ENCODE measurements around the gene IGFBP5. TPM values are rescaled to one million over a fixed set of nuclear protein-coding genes. Genes with fewer than 3 reads are reported as not detected.

The IGFBP5 gene
- total RNA-seq, 5 donors from 2014 or later (not counting 1 experiment from before 2014, with no cell fraction given): 3.3 to 6.6 (median 4.1) TPM; not detected in 2

- peaks cover 0 to 4% of the 10 kb centered on the region in 2 experiments for H3K4me1 ChIP-seq (ENCODE audit: control insufficient read depth in 1 of 2, extremely low read depth in 1 of 2, insufficient read depth in 2 of 2, low read length in 2 of 2)
- no peak overlapping the region for H3K4me3 Mint-ChIP-seq
- no peaks in the 10 kb centered on the region for H3K9me3 ChIP-seq
- CTCF ChIA-PET: interaction anchor here in 1 of 2 donors (0.9 kb wide), 1 partner anchor 21 kb away, joined by 3 read pairs; no protein-coding TSS in a partner anchor
- H3K36me3 ChIP-seq (ENCODE audit: control insufficient read depth in 2 of 2, extremely low read depth in 1 of 2, insufficient read depth in 1 of 2, low read length in 1 of 2): peaks cover 0 to 6% of the 10 kb centered on the region in 2 donors
- H3K27ac ChIP-seq (ENCODE audit: low read length): no peak overlapping the region
- ATAC-seq (replicated peaks in 1 of 4): no peak
- H3K9me3 Mint-ChIP-seq: no peaks in the 10 kb centered on the region
- peaks cover 0 to 12% (median 2%) of the 10 kb centered on the region in 3 donors for H3K4me1 Mint-ChIP-seq
- no peaks in the 10 kb centered on the region for H3K36me3 Mint-ChIP-seq
- H3K27ac Mint-ChIP-seq: no peak overlapping the region
- 48% methylated on average over 4 of the region's 4 CpGs for WGBS (ENCODE audit: insufficient coverage)
- H3K27me3 ChIP-seq (replicated peaks in 1 of 2; ENCODE audit: control insufficient read depth in 2 of 2, extremely low read depth in 1 of 2, insufficient read depth in 2 of 2, low read length in 1 of 2): peaks cover 0 to 16% of the 10 kb centered on the region in 2 experiments
- POLR2A ChIA-PET: no interaction called here
- no peak for DNase-seq
- H3K4me3 ChIP-seq (ENCODE audit: control insufficient read depth in 1 of 2, extremely low read depth in 1 of 2, low read length in 1 of 2): no peak overlapping the region
- H3K27me3 Mint-ChIP-seq: peaks cover 4 to 25% of the 10 kb centered on the region in 2 donors
Measured at GRCh38 chr2:216644842-216645635, 50.3 kb downstream of the IGFBP5 start.

GRCh38 chr2:216643986-216644659 lies 51.2 kb downstream of the IGFBP5 start:
- ChIA-PET POLR2A (no interaction called here), CTCF (interaction anchor here in 1 of 2 donors (0.9 kb wide), 1 partner anchor 22 kb away, joined by 3 read pairs; no protein-coding TSS in a partner anchor)
- DNase-seq: no peak
- Mint-ChIP-seq H3K4me3 (no peak overlapping the region), H3K9me3 (no peaks in the 10 kb centered on the region), H3K36me3 (no peaks in the 10 kb centered on the region), H3K27me3 (peaks cover 4 to 29% of the 10 kb centered on the region in 2 donors), H3K27ac (peak overlapping the region in 1 of 2 donors; percentile 31), H3K4me1 (peaks cover 0 to 12% (median 2%) of the 10 kb centered on the region in 3 donors)
- ATAC-seq (replicated peaks in 1 of 4): no peak
- H3K4me1 ChIP-seq (ENCODE audit: control insufficient read depth in 1 of 2, extremely low read depth in 1 of 2, insufficient read depth in 2 of 2, low read length in 2 of 2): peaks cover 0 to 4% of the 10 kb centered on the region in 2 experiments
- no peak overlapping the region for H3K27ac ChIP-seq (ENCODE audit: low read length)
- peaks cover 0 to 6% of the 10 kb centered on the region in 2 donors for H3K36me3 ChIP-seq (ENCODE audit: control insufficient read depth in 2 of 2, extremely low read depth in 1 of 2, insufficient read depth in 1 of 2, low read length in 1 of 2)
- no peaks in the 10 kb centered on the region for H3K9me3 ChIP-seq
- WGBS (ENCODE audit: insufficient coverage): 60% methylated on average over 3 of the region's 5 CpGs
- peaks cover 0 to 22% of the 10 kb centered on the region in 2 experiments for H3K27me3 ChIP-seq (replicated peaks in 1 of 2; ENCODE audit: control insufficient read depth in 2 of 2, extremely low read depth in 1 of 2, insufficient read depth in 2 of 2, low read length in 1 of 2)
- H3K4me3 ChIP-seq (ENCODE audit: control insufficient read depth in 1 of 2, extremely low read depth in 1 of 2, low read length in 1 of 2): no peak overlapping the region

GRCh38 chr2:216637472-216637871 lies 57.9 kb downstream of the IGFBP5 start:
- no peak overlapping the region for H3K27ac ChIP-seq (ENCODE audit: low read length)
- peak overlapping the region in 1 of 2 donors; percentile 9 for H3K27ac Mint-ChIP-seq
- H3K4me1 Mint-ChIP-seq: peaks cover 16 to 27% (median 26%) of the 10 kb centered on the region in 3 donors
- H3K36me3 Mint-ChIP-seq: no peaks in the 10 kb centered on the region
- H3K4me1 ChIP-seq (ENCODE audit: control insufficient read depth in 1 of 2, extremely low read depth in 1 of 2, insufficient read depth in 2 of 2, low read length in 2 of 2): peaks cover 10 to 17% of the 10 kb centered on the region in 2 experiments
- no peaks in the 10 kb centered on the region for H3K9me3 Mint-ChIP-seq
- H3K36me3 ChIP-seq (ENCODE audit: control insufficient read depth in 2 of 2, extremely low read depth in 1 of 2, insufficient read depth in 1 of 2, low read length in 1 of 2): peaks cover 0 to 6% of the 10 kb centered on the region in 2 donors
- H3K27me3 ChIP-seq (replicated peaks in 1 of 2; ENCODE audit: control insufficient read depth in 2 of 2, extremely low read depth in 1 of 2, insufficient read depth in 2 of 2, low read length in 1 of 2): peaks cover 0 to 68% of the 10 kb centered on the region in 2 experiments
- ChIA-PET CTCF (interaction anchor here in 1 of 2 donors (1.1 kb wide), 1 partner anchor 13 kb away, joined by 3 read pairs; no protein-coding TSS in a partner anchor), POLR2A (no interaction called here)
- no peak overlapping the region for H3K4me3 ChIP-seq (ENCODE audit: control insufficient read depth in 1 of 2, extremely low read depth in 1 of 2, low read length in 1 of 2)
- ATAC-seq (replicated peaks in 1 of 4): no peak
- WGBS (ENCODE audit: insufficient coverage): 45% methylated on average over 1 of the region's 3 CpGs
- no peak overlapping the region for H3K4me3 Mint-ChIP-seq
- peaks cover 41 to 59% of the 10 kb centered on the region in 2 donors for H3K27me3 Mint-ChIP-seq
- no peaks in the 10 kb centered on the region for H3K9me3 ChIP-seq
- no peak for DNase-seq

- Mint-ChIP-seq H3K9me3 (no peaks in the 10 kb centered on the region), H3K4me3 (peak overlapping the region in 1 of 3 donors; percentile 41), H3K27ac (peak overlapping the region in 1 of 2 donors; percentile 5), H3K4me1 (peaks cover 16 to 31% (median 28%) of the 10 kb centered on the region in 3 donors), H3K36me3 (no peaks in the 10 kb centered on the region), H3K27me3 (peaks cover 47 to 64% of the 10 kb centered on the region in 2 donors)
- Histone ChIP-seq H3K36me3 (ENCODE audit: control insufficient read depth in 2 of 2, extremely low read depth in 1 of 2, insufficient read depth in 1 of 2, low read length in 1 of 2) (peaks cover 0 to 6% of the 10 kb centered on the region in 2 donors), H3K4me3 (ENCODE audit: control insufficient read depth in 1 of 2, extremely low read depth in 1 of 2, low read length in 1 of 2) (no peak overlapping the region), H3K9me3 (no peaks in the 10 kb centered on the region), H3K4me1 (ENCODE audit: control insufficient read depth in 1 of 2, extremely low read depth in 1 of 2, insufficient read depth in 2 of 2, low read length in 2 of 2) (peaks cover 10 to 17% of the 10 kb centered on the region in 2 experiments), H3K27me3 (replicated peaks in 1 of 2; ENCODE audit: control insufficient read depth in 2 of 2, extremely low read depth in 1 of 2, insufficient read depth in 2 of 2, low read length in 1 of 2) (peaks cover 0 to 73% of the 10 kb centered on the region in 2 experiments), H3K27ac (ENCODE audit: low read length) (no peak overlapping the region)
- WGBS (ENCODE audit: insufficient coverage): 53% methylated on average over 9 of the region's 29 CpGs
- DNase-seq (no peak), ATAC-seq (replicated peaks in 1 of 4) (no peak)
- POLR2A ChIA-PET: no interaction called here
- CTCF ChIA-PET: interaction anchor here in 1 of 2 donors (0.6 to 0.7 kb wide), 3 partner anchors 12 to 158 kb away, joined by 3 read pairs; no protein-coding TSS in a partner anchor
Measured at GRCh38 chr2:216636551-216637450, 58.5 kb downstream of the IGFBP5 start.

- peak overlapping the region in 1 of 3 donors; percentile 81 for H3K4me3 Mint-ChIP-seq
- H3K27me3 ChIP-seq (replicated peaks in 1 of 2; ENCODE audit: control insufficient read depth in 2 of 2, extremely low read depth in 1 of 2, insufficient read depth in 2 of 2, low read length in 1 of 2): peaks cover 0 to 79% of the 10 kb centered on the region in 2 experiments
- H3K36me3 Mint-ChIP-seq: no peaks in the 10 kb centered on the region
- H3K4me3 ChIP-seq (ENCODE audit: control insufficient read depth in 1 of 2, extremely low read depth in 1 of 2, low read length in 1 of 2): no peak overlapping the region
- no peak for DNase-seq
- H3K27ac ChIP-seq (ENCODE audit: low read length): no peak overlapping the region
- H3K4me1 Mint-ChIP-seq: peaks cover 16 to 31% (median 28%) of the 10 kb centered on the region in 3 donors
- CTCF ChIA-PET: interaction anchor here in 1 of 2 donors (0.6 to 0.7 kb wide), 3 partner anchors 13 to 157 kb away, joined by 3 read pairs; no protein-coding TSS in a partner anchor
- H3K4me1 ChIP-seq (ENCODE audit: control insufficient read depth in 1 of 2, extremely low read depth in 1 of 2, insufficient read depth in 2 of 2, low read length in 2 of 2): peaks cover 10 to 17% of the 10 kb centered on the region in 2 experiments
- peaks cover 0 to 6% of the 10 kb centered on the region in 2 donors for H3K36me3 ChIP-seq (ENCODE audit: control insufficient read depth in 2 of 2, extremely low read depth in 1 of 2, insufficient read depth in 1 of 2, low read length in 1 of 2)
- H3K27me3 Mint-ChIP-seq: peaks cover 53 to 70% of the 10 kb centered on the region in 2 donors
- no peak for ATAC-seq (replicated peaks in 1 of 4)
- H3K9me3 Mint-ChIP-seq: no peaks in the 10 kb centered on the region
- POLR2A ChIA-PET: no interaction called here
- no peak overlapping the region for H3K27ac Mint-ChIP-seq
- H3K9me3 ChIP-seq: no peaks in the 10 kb centered on the region
- WGBS (ENCODE audit: insufficient coverage): 61% methylated on average over 11 of the region's 18 CpGs
Measured at GRCh38 chr2:216635701-216636550, 59.4 kb downstream of the IGFBP5 start.

Measured in T-cell (primary cell).